Measurements from ENCODE around the gene SND1.

Gene SND1

GRCh38 chr7:127652333-127653248 lies 597 bp downstream of the SND1 start:
- no peaks in the 10 kb centered on the region for H3K27me3 ChIP-seq (replicated peaks; ENCODE audit: control insufficient read depth, insufficient read depth, low read length, poor library complexity, severe bottlenecking)
- peaks cover 13% of the 10 kb centered on the region for H3K4me1 ChIP-seq (ENCODE audit: control insufficient read depth, insufficient read depth, low read length, poor library complexity, severe bottlenecking)
- DNase-seq: no peak
- peak overlapping the region; percentile 87 for H3K4me3 ChIP-seq (ENCODE audit: insufficient read depth, low read depth, low read length, poor library complexity, severe bottlenecking)
- peak overlapping the region; percentile 77 for H3K27ac ChIP-seq (ENCODE audit: insufficient read depth, low read length, poor library complexity, severe bottlenecking)
- H3K9me3 ChIP-seq (ENCODE audit: control insufficient read depth, low read length): no peaks in the 10 kb centered on the region
- no peaks in the 10 kb centered on the region for H3K36me3 ChIP-seq (ENCODE audit: control insufficient read depth, insufficient read depth, low read length)

- no peak overlapping the region for H3K27ac ChIP-seq (ENCODE audit: insufficient read depth, low read length, poor library complexity, severe bottlenecking)
- H3K36me3 ChIP-seq (ENCODE audit: control insufficient read depth, insufficient read depth, low read length): no peaks in the 10 kb centered on the region
- H3K4me3 ChIP-seq (ENCODE audit: insufficient read depth, low read depth, low read length, poor library complexity, severe bottlenecking): peak overlapping the region; percentile 87
- H3K27me3 ChIP-seq (replicated peaks; ENCODE audit: control insufficient read depth, insufficient read depth, low read length, poor library complexity, severe bottlenecking): no peaks in the 10 kb centered on the region
- no peak for DNase-seq
- H3K4me1 ChIP-seq (ENCODE audit: control insufficient read depth, insufficient read depth, low read length, poor library complexity, severe bottlenecking): peaks cover 13% of the 10 kb centered on the region
- H3K9me3 ChIP-seq (ENCODE audit: control insufficient read depth, low read length): no peaks in the 10 kb centered on the region
Observed at GRCh38 chr7:127653396-127653795, 1.4 kb downstream of the SND1 start.

GRCh38 chr7:127654404-127655394 lies 2.7 kb downstream of the SND1 start:
- DNase-seq: no peak
- Histone ChIP-seq H3K27ac (ENCODE audit: insufficient read depth, low read length, poor library complexity, severe bottlenecking) (no peak overlapping the region), H3K4me1 (ENCODE audit: control insufficient read depth, insufficient read depth, low read length, poor library complexity, severe bottlenecking) (peaks cover 13% of the 10 kb centered on the region), H3K4me3 (ENCODE audit: insufficient read depth, low read depth, low read length, poor library complexity, severe bottlenecking) (no peak overlapping the region), H3K36me3 (ENCODE audit: control insufficient read depth, insufficient read depth, low read length) (peaks cover 2% of the 10 kb centered on the region), H3K27me3 (replicated peaks; ENCODE audit: control insufficient read depth, insufficient read depth, low read length, poor library complexity, severe bottlenecking) (no peaks in the 10 kb centered on the region), H3K9me3 (ENCODE audit: control insufficient read depth, low read length) (no peaks in the 10 kb centered on the region)

GRCh38 chr7:127655720-127656119 lies 3.7 kb downstream of the SND1 start:
- Histone ChIP-seq H3K4me1 (ENCODE audit: control insufficient read depth, insufficient read depth, low read length, poor library complexity, severe bottlenecking) (peaks cover 13% of the 10 kb centered on the region), H3K27ac (ENCODE audit: insufficient read depth, low read length, poor library complexity, severe bottlenecking) (no peak overlapping the region), H3K36me3 (ENCODE audit: control insufficient read depth, insufficient read depth, low read length) (peaks cover 8% of the 10 kb centered on the region), H3K9me3 (ENCODE audit: control insufficient read depth, low read length) (no peaks in the 10 kb centered on the region), H3K4me3 (ENCODE audit: insufficient read depth, low read depth, low read length, poor library complexity, severe bottlenecking) (no peak overlapping the region), H3K27me3 (replicated peaks; ENCODE audit: control insufficient read depth, insufficient read depth, low read length, poor library complexity, severe bottlenecking) (no peaks in the 10 kb centered on the region)
- no peak for DNase-seq

GRCh38 chr7:127657500-127657899 lies 5.5 kb downstream of the SND1 start:
- Histone ChIP-seq H3K4me3 (ENCODE audit: insufficient read depth, low read depth, low read length, poor library complexity, severe bottlenecking) (no peak overlapping the region), H3K4me1 (ENCODE audit: control insufficient read depth, insufficient read depth, low read length, poor library complexity, severe bottlenecking) (peaks cover 13% of the 10 kb centered on the region), H3K27me3 (replicated peaks; ENCODE audit: control insufficient read depth, insufficient read depth, low read length, poor library complexity, severe bottlenecking) (no peaks in the 10 kb centered on the region), H3K27ac (ENCODE audit: insufficient read depth, low read length, poor library complexity, severe bottlenecking) (no peak overlapping the region), H3K36me3 (ENCODE audit: control insufficient read depth, insufficient read depth, low read length) (peaks cover 16% of the 10 kb centered on the region), H3K9me3 (ENCODE audit: control insufficient read depth, low read length) (no peaks in the 10 kb centered on the region)
- no peak for DNase-seq

GRCh38 chr7:127658970-127659630 lies 7.1 kb downstream of the SND1 start:
- H3K9me3 ChIP-seq (ENCODE audit: control insufficient read depth, low read length): no peaks in the 10 kb centered on the region
- H3K4me3 ChIP-seq (ENCODE audit: insufficient read depth, low read depth, low read length, poor library complexity, severe bottlenecking): no peak overlapping the region
- DNase-seq: no peak
- H3K36me3 ChIP-seq (ENCODE audit: control insufficient read depth, insufficient read depth, low read length): peaks cover 16% of the 10 kb centered on the region
- no peak overlapping the region for H3K27ac ChIP-seq (ENCODE audit: insufficient read depth, low read length, poor library complexity, severe bottlenecking)
- no peaks in the 10 kb centered on the region for H3K27me3 ChIP-seq (replicated peaks; ENCODE audit: control insufficient read depth, insufficient read depth, low read length, poor library complexity, severe bottlenecking)
- H3K4me1 ChIP-seq (ENCODE audit: control insufficient read depth, insufficient read depth, low read length, poor library complexity, severe bottlenecking): peaks cover 3% of the 10 kb centered on the region

GRCh38 chr7:127665922-127666321 lies 13.9 kb downstream of the SND1 start:
- Histone ChIP-seq H3K9me3 (ENCODE audit: control insufficient read depth, low read length) (no peaks in the 10 kb centered on the region), H3K4me1 (ENCODE audit: control insufficient read depth, insufficient read depth, low read length, poor library complexity, severe bottlenecking) (no peaks in the 10 kb centered on the region), H3K4me3 (ENCODE audit: insufficient read depth, low read depth, low read length, poor library complexity, severe bottlenecking) (no peak overlapping the region), H3K36me3 (ENCODE audit: control insufficient read depth, insufficient read depth, low read length) (peaks cover 7% of the 10 kb centered on the region), H3K27me3 (replicated peaks; ENCODE audit: control insufficient read depth, insufficient read depth, low read length, poor library complexity, severe bottlenecking) (no peaks in the 10 kb centered on the region), H3K27ac (ENCODE audit: insufficient read depth, low read length, poor library complexity, severe bottlenecking) (no peak overlapping the region)
- no peak for DNase-seq

GRCh38 chr7:127666602-127667001 lies 14.6 kb downstream of the SND1 start:
- Histone ChIP-seq H3K27ac (ENCODE audit: insufficient read depth, low read length, poor library complexity, severe bottlenecking) (no peak overlapping the region), H3K9me3 (ENCODE audit: control insufficient read depth, low read length) (no peaks in the 10 kb centered on the region), H3K27me3 (replicated peaks; ENCODE audit: control insufficient read depth, insufficient read depth, low read length, poor library complexity, severe bottlenecking) (no peaks in the 10 kb centered on the region), H3K4me1 (ENCODE audit: control insufficient read depth, insufficient read depth, low read length, poor library complexity, severe bottlenecking) (no peaks in the 10 kb centered on the region), H3K36me3 (ENCODE audit: control insufficient read depth, insufficient read depth, low read length) (peaks cover under 1% of the 10 kb centered on the region), H3K4me3 (ENCODE audit: insufficient read depth, low read depth, low read length, poor library complexity, severe bottlenecking) (no peak overlapping the region)
- no peak for DNase-seq

GRCh38 chr7:127667017-127667670 lies 15.2 kb downstream of the SND1 start:
- H3K4me1 ChIP-seq (ENCODE audit: control insufficient read depth, insufficient read depth, low read length, poor library complexity, severe bottlenecking): no peaks in the 10 kb centered on the region
- no peak overlapping the region for H3K4me3 ChIP-seq (ENCODE audit: insufficient read depth, low read depth, low read length, poor library complexity, severe bottlenecking)
- DNase-seq: no peak
- H3K9me3 ChIP-seq (ENCODE audit: control insufficient read depth, low read length): no peaks in the 10 kb centered on the region
- H3K27me3 ChIP-seq (replicated peaks; ENCODE audit: control insufficient read depth, insufficient read depth, low read length, poor library complexity, severe bottlenecking): no peaks in the 10 kb centered on the region
- no peaks in the 10 kb centered on the region for H3K36me3 ChIP-seq (ENCODE audit: control insufficient read depth, insufficient read depth, low read length)
- no peak overlapping the region for H3K27ac ChIP-seq (ENCODE audit: insufficient read depth, low read length, poor library complexity, severe bottlenecking)
